ENCODE results near the gene KRT17. TPM values are rescaled to one million over a fixed set of nuclear protein-coding genes. Genes with fewer than 3 reads are reported as not detected.

The KRT17 gene
- total RNA-seq, 3 donors from 2014 or later (not counting 1 experiment from before 2014, with no cell fraction given): not detected

DNA sequence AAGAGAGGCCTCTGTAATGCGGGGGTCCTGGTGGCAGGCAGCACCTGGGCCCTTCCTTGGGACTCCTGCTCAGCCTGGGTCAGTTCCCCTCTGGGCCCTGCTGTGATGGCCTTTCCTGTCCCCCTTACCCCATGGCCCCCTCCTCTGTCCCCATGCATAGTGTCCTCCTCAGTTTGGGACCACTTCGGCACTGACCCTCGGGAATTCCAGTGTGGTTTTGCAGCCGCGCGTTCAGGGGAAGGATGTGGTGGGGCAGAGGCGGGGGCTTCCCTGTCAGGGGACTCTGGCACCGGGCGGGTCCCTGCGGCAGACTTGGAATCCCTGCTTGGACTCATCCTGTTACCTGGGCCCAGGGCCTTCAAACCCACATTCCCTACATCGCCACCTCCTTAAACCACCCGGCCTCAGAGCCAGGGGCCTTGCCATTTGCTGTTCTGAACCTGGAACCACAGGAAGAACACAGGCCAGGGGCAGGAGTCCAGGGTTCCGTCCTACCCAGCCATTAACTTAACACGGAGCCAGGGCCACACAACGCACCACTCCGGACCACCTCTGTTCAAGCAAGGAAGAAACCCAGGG lies 32.9 kb upstream of the KRT17 start:
- H3K4me3 ChIP-seq (ENCODE audit: low read length): no peak overlapping the region
- Mint-ChIP-seq H3K36me3 (no peaks in the 10 kb centered on the region), H3K27ac (no peak overlapping the region), H3K4me3 (no peak overlapping the region), H3K4me1 (no peaks in the 10 kb centered on the region), H3K9me3 (no peaks in the 10 kb centered on the region), H3K27me3 (ENCODE audit: low read depth in 2 of 2) (no peaks in the 10 kb centered on the region)
- TF ChIP-seq, protein P1, sequence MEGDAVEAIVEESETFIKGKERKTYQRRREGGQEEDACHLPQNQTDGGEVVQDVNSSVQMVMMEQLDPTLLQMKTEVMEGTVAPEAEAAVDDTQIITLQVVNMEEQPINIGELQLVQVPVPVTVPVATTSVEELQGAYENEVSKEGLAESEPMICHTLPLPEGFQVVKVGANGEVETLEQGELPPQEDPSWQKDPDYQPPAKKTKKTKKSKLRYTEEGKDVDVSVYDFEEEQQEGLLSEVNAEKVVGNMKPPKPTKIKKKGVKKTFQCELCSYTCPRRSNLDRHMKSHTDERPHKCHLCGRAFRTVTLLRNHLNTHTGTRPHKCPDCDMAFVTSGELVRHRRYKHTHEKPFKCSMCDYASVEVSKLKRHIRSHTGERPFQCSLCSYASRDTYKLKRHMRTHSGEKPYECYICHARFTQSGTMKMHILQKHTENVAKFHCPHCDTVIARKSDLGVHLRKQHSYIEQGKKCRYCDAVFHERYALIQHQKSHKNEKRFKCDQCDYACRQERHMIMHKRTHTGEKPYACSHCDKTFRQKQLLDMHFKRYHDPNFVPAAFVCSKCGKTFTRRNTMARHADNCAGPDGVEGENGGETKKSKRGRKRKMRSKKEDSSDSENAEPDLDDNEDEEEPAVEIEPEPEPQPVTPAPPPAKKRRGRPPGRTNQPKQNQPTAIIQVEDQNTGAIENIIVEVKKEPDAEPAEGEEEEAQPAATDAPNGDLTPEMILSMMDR (IDR thresholded peaks at IDR 0.05): no peak
- no peak for ATAC-seq
- H3K36me3 ChIP-seq (ENCODE audit: control insufficient read depth, insufficient read depth, low read length): no peaks in the 10 kb centered on the region
- H3K27me3 ChIP-seq (ENCODE audit: control insufficient read depth, insufficient read depth, low read length): no peaks in the 10 kb centered on the region
- no peaks in the 10 kb centered on the region for H3K9me3 ChIP-seq (ENCODE audit: control insufficient read depth, insufficient read depth, low read length)
- 42% methylated on average over 16 of the region's 16 CpGs for WGBS (ENCODE audit: insufficient coverage)
- H3K27ac ChIP-seq (ENCODE audit: low read length): no peak overlapping the region
- intact Hi-C loops (cut with micrococcal nuclease): no loop called here
- H3K4me1 ChIP-seq (ENCODE audit: control insufficient read depth, insufficient read depth, low read length): no peaks in the 10 kb centered on the region
- DNase-seq: no peak

DNA sequence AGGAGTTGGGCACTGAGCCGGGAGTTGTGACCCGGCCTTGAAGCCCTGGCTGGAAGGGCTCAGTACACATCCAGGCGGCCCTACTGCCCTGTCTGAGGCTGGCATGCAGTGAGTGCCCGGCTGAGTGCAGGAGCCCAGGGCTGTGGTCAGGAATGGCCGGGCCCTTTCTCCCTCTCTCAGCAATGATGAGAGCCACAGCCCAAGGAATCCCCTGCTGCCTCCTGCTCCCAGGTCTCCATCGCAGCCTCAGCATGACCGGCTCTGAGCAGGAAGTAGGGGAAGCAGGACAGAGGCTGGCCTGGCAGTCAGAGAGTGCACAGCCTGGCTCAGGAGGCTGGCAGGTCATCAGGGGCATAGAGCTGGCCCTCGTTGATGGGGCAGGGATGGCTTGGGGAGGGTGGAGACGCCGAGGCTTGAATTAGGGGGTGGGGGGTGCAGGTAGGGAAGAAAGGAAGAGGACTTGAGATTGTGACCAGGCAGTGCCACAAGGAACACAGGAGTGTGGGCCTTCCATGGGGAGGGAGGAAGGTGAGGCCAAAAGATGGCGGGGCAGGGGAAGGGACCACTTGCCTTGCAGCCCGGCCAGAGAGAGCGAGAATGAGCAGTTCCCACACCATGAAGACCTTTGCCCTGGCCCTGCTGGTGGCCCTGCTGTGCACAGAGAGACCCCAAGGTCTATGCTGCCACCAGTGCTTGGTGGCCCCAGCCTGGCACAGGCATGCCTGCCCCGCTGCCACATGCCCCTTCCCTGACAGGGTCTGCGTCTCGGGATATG lies 32.1 kb upstream of the KRT17 start:
- TF ChIP-seq, protein P1 (IDR thresholded peaks at IDR 0.05): no peak
- H3K4me3 ChIP-seq (ENCODE audit: low read length): no peak overlapping the region
- Mint-ChIP-seq H3K4me3 (no peak overlapping the region), H3K4me1 (no peaks in the 10 kb centered on the region), H3K9me3 (no peaks in the 10 kb centered on the region), H3K27ac (no peak overlapping the region), H3K27me3 (ENCODE audit: low read depth in 2 of 2) (no peaks in the 10 kb centered on the region), H3K36me3 (no peaks in the 10 kb centered on the region)
- no peak for ATAC-seq
- WGBS (ENCODE audit: insufficient coverage): 91% methylated on average over 16 of the region's 16 CpGs
- no peak overlapping the region for H3K27ac ChIP-seq (ENCODE audit: low read length)
- intact Hi-C loops (cut with micrococcal nuclease): no loop called here
- DNase-seq: no peak
- no peaks in the 10 kb centered on the region for H3K27me3 ChIP-seq (ENCODE audit: control insufficient read depth, insufficient read depth, low read length)
- no peaks in the 10 kb centered on the region for H3K9me3 ChIP-seq (ENCODE audit: control insufficient read depth, insufficient read depth, low read length)
- no peaks in the 10 kb centered on the region for H3K36me3 ChIP-seq (ENCODE audit: control insufficient read depth, insufficient read depth, low read length)
- no peaks in the 10 kb centered on the region for H3K4me1 ChIP-seq (ENCODE audit: control insufficient read depth, insufficient read depth, low read length)

DNA sequence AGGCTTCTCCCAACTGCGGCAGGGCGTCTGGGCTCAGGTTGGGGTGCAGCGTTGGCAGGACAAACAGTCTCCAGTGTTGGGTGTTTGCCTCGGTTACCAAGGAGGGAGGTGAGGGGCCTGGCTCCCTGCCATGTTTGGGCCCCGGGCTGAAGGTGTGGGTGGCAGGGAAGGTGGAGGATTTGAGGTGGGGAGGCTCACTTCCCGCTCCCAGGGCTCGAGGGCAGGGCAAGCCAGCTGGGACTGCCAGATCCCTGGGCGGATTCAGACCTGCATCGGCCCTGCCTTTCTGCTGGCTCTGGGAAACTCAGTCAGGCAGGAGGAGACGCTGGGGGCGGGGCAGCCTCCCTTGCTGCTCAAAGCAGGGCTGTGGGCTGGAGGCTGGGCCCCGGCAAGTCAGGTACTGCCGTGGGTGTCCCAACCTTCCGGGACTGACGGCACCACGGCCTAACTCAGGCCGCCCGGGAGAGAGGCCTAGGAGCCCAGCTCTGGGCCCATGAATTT lies 31.3 kb upstream of the KRT17 start:
- WGBS (ENCODE audit: insufficient coverage): 84% methylated on average over 18 of the region's 18 CpGs
- Mint-ChIP-seq H3K27me3 (ENCODE audit: low read depth in 2 of 2) (no peaks in the 10 kb centered on the region), H3K4me3 (no peak overlapping the region), H3K4me1 (no peaks in the 10 kb centered on the region), H3K27ac (no peak overlapping the region), H3K36me3 (no peaks in the 10 kb centered on the region), H3K9me3 (no peaks in the 10 kb centered on the region)
- ATAC-seq (no peak), DNase-seq (no peak)
- intact Hi-C loops (cut with micrococcal nuclease): no loop called here
- H3K4me3 ChIP-seq (ENCODE audit: low read length): no peak overlapping the region
- H3K36me3 ChIP-seq (ENCODE audit: control insufficient read depth, insufficient read depth, low read length): no peaks in the 10 kb centered on the region
- H3K4me1 ChIP-seq (ENCODE audit: control insufficient read depth, insufficient read depth, low read length): no peaks in the 10 kb centered on the region
- H3K27me3 ChIP-seq (ENCODE audit: control insufficient read depth, insufficient read depth, low read length): no peaks in the 10 kb centered on the region
- TF ChIP-seq, protein P1 (IDR thresholded peaks at IDR 0.05): no peak
- no peak overlapping the region for H3K27ac ChIP-seq (ENCODE audit: low read length)
- no peaks in the 10 kb centered on the region for H3K9me3 ChIP-seq (ENCODE audit: control insufficient read depth, insufficient read depth, low read length)
